ENCODE data around the gene UBE3A. TPM values are rescaled to one million over a fixed set of nuclear protein-coding genes. Genes with fewer than 3 reads are reported as not detected.

Gene UBE3A
- total and polyA plus RNA-seq, 10 donors = 12.2 to 111 (median 96.4) TPM

DNA sequence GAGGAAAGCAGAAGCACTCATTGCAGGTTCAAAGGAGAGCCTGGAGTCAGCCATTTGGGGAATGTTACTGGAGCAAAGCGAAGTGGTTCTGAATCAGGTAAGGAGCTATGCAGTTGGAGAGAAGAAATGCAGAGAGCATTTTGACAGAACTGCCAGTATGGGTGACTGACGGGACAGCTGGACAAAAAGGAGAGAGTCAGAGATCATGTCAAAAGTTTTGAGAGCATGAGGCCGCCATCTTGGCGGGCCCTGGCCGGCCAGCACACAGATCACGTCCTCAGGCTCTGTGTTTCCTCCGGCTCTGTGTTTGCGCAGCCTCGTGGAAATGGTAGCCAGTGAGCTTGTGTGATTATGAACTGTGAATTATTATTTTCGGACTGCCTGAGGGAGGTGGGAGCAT is 29.8 kb upstream of the UBE3A start:
- TF ChIP-seq POLR2A (IDR thresholded peaks at IDR 0.05) (no peak), CTCF (IDR thresholded peaks at IDR 0.05 in 8 of 11, conservative IDR thresholded peaks at IDR 0.05 in 3 of 11) (no peak), POLR2AphosphoS5 (IDR thresholded peaks at IDR 0.05) (no peak)
- 93 to 95% (median 94%) methylated on average over 10 of the region's 10 CpGs for WGBS, 5 donors
- no peak overlapping the region for H3K4me3 ChIP-seq
- peaks cover 0 to 40% (median 13%) of the 10 kb centered on the region in 8 donors for H3K9me3 ChIP-seq
- no peak for DNase-seq
- intact Hi-C loops (cut with DNase I; ENCODE audit: low total_unique reads) = no loop called here
- H3K27ac ChIP-seq = no peak overlapping the region
- no peaks in the 10 kb centered on the region for H3K27me3 ChIP-seq (replicated peaks in 1 of 7)
- no peaks in the 10 kb centered on the region for H3K4me1 ChIP-seq
- no peaks in the 10 kb centered on the region for H3K36me3 ChIP-seq

- no peaks in the 10 kb centered on the region for H3K4me1 ChIP-seq
- intact Hi-C loops (cut with DNase I; ENCODE audit: low total_unique reads) = no loop called here
- no peak overlapping the region for H3K27ac ChIP-seq
- no peak overlapping the region for H3K4me3 ChIP-seq
- TF ChIP-seq POLR2AphosphoS5 (IDR thresholded peaks at IDR 0.05) = no peak
- TF ChIP-seq CTCF (IDR thresholded peaks at IDR 0.05 in 8 of 11, conservative IDR thresholded peaks at IDR 0.05 in 3 of 11) = no peak
- TF ChIP-seq POLR2A (IDR thresholded peaks at IDR 0.05) = no peak
- H3K27me3 ChIP-seq (replicated peaks in 1 of 7) = no peaks in the 10 kb centered on the region
- peaks cover 0 to 23% (median 0%) of the 10 kb centered on the region in 8 donors for H3K9me3 ChIP-seq
- 84 to 96% (median 91%) methylated on average over 1 of the region's 1 CpG for WGBS, 5 donors
- no peak for DNase-seq
- no peaks in the 10 kb centered on the region for H3K36me3 ChIP-seq
Measured at GRCh38 chr15:25465835-25466234, 27.0 kb upstream of the UBE3A start.

DNA sequence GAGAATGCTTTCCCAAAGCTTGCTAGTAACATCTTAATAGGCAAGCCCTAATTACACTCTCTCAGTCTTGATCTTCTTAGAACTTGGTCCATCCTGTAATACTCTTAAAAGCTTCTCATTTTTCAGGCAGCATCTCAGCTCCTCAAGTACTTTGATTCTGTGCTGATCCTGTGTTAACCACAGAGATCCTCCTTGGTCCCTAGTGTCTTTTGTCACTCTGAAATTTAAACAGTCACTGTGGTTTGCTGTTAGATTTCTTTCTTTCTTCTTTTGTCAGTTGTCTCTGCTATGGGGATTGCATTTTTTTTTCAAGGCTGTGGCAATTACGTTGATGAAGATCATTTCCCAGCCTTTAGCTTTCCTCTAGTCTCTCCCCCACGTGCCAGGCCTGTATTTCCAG is 26.0 kb upstream of the UBE3A start:
- Histone ChIP-seq H3K4me1 (no peaks in the 10 kb centered on the region), H3K4me3 (no peak overlapping the region), H3K27me3 (replicated peaks in 1 of 7) (no peaks in the 10 kb centered on the region), H3K27ac (no peak overlapping the region), H3K9me3 (peaks cover 0 to 20% (median 0%) of the 10 kb centered on the region in 8 donors), H3K36me3 (no peaks in the 10 kb centered on the region)
- TF ChIP-seq POLR2AphosphoS5 (IDR thresholded peaks at IDR 0.05) = no peak
- TF ChIP-seq CTCF (IDR thresholded peaks at IDR 0.05 in 8 of 11, conservative IDR thresholded peaks at IDR 0.05 in 3 of 11) = no peak
- no peak for TF ChIP-seq POLR2A (IDR thresholded peaks at IDR 0.05)
- DNase-seq = no peak
- 34 to 65% (median 53%) methylated on average over 2 of the region's 2 CpGs for WGBS, 5 donors
- intact Hi-C loops (cut with DNase I; ENCODE audit: low total_unique reads) = no loop called here

- H3K36me3 ChIP-seq = no peaks in the 10 kb centered on the region
- H3K27me3 ChIP-seq (replicated peaks in 1 of 7) = no peaks in the 10 kb centered on the region
- WGBS, 5 donors = 0 to 60% (median 21%) methylated on average over 1 of the region's 1 CpG; no CpG with 5 or more reads in 1 of the 5 donors
- intact Hi-C loops (cut with DNase I; ENCODE audit: low total_unique reads) = no loop called here
- DNase-seq = no peak
- peaks cover 0 to 20% (median 0%) of the 10 kb centered on the region in 8 donors for H3K9me3 ChIP-seq
- no peak overlapping the region for H3K4me3 ChIP-seq
- no peaks in the 10 kb centered on the region for H3K4me1 ChIP-seq
- no peak overlapping the region for H3K27ac ChIP-seq
- no peak for TF ChIP-seq POLR2AphosphoS5 (IDR thresholded peaks at IDR 0.05)
- no peak for TF ChIP-seq POLR2A (IDR thresholded peaks at IDR 0.05)
- TF ChIP-seq CTCF (IDR thresholded peaks at IDR 0.05 in 8 of 11, conservative IDR thresholded peaks at IDR 0.05 in 3 of 11) = no peak
Measured at GRCh38 chr15:25464383-25464782, 25.6 kb upstream of the UBE3A start.
